Vagina (tissue), 2 donors: ENCODE measurements around the gene S1PR5. TPM values are rescaled to one million over a fixed set of nuclear protein-coding genes. Genes with fewer than 3 reads are reported as not detected.
A peak's percentile ranks its signal among the peaks of the same experiment; 100 is the strongest.

ENCODE experiments used
- DNase-seq, 2 donors: peaks; one replicate each; pipeline ENCODE4 v3.0.0-alpha.2; 2017; ENCODE audit errors: extremely low spot score in 2 of 2
- H3K27ac ChIP-seq: fragments of 200-600 bp; sonication (generic); one replicate; pipeline ENCODE4 v1.5.1; 2019
- H3K27me3 ChIP-seq: fragments of 200-600 bp; sonication (generic); one replicate; pipeline ENCODE4 v1.5.1; 2019
- H3K36me3 ChIP-seq, 2 donors: fragments of 200-600 bp; sonication (generic); one replicate each; pipeline ENCODE4 v1.5.1; 2017 to 2019
- H3K4me1 ChIP-seq: fragments of 200-600 bp; sonication (generic); one replicate; pipeline ENCODE4 v1.5.1; 2019
- H3K4me3 ChIP-seq, 2 donors: fragments of 200-600 bp; sonication (generic); 1 replicate in 1 of 2; 2 replicates in 1 of 2; pipeline ENCODE4 v1.5.1; 2016 to 2019
- H3K9me3 ChIP-seq: fragments of 200-600 bp; sonication (generic); one replicate; pipeline ENCODE4 v1.5.1; 2019
- POLR2A ChIP-seq, 2 donors: fragments of 450-650 bp; IDR thresholded peaks; one replicate each; pipeline ENCODE4 v1.6.1; 2017; ENCODE audit warnings: antibody characterized with exemption in 2 of 2, mild to moderate bottlenecking in 2 of 2, moderate library complexity in 2 of 2
- POLR2AphosphoS5 ChIP-seq, 2 donors: sonication (generic); formaldehyde crosslinking; IDR thresholded peaks; one replicate each; pipeline ENCODE4 v1.9.0; 2017; ENCODE audit warnings: antibody characterized with exemption in 2 of 2, mild to moderate bottlenecking in 2 of 2, low read depth in 1 of 2; ENCODE audit not compliant: insufficient read depth in 1 of 2
- intact Hi-C: fragments of 100-400 bp; cut with DNase I; formaldehyde crosslinking; loops from one replicate; pipeline ENCODE4 v1.15.1; 2023
- total RNA-seq: library from RNA; depleted of rRNA; stranded (reverse); fragments of >200 nt; gene quantifications from one replicate; pipeline ENCODE4 v1.2.3, GENCODE V29; 2016
- TF ChIP-seq, protein P1 (sequence below), 3 experiments: fragments of 450-650 bp in 2 of 3; fragments of 200-600 bp in 1 of 3; sonication (generic) in 1 of 3; IDR thresholded peaks; one replicate each; pipeline ENCODE4 v1.5.1; 2017 to 2019; ENCODE audit warnings: antibody characterized with exemption in 3 of 3, mild to moderate bottlenecking in 2 of 3, moderate library complexity in 2 of 3

S1PR5 gene
- total RNA-seq, 1 donor from 2014 or later = 36.6 TPM

DNA sequence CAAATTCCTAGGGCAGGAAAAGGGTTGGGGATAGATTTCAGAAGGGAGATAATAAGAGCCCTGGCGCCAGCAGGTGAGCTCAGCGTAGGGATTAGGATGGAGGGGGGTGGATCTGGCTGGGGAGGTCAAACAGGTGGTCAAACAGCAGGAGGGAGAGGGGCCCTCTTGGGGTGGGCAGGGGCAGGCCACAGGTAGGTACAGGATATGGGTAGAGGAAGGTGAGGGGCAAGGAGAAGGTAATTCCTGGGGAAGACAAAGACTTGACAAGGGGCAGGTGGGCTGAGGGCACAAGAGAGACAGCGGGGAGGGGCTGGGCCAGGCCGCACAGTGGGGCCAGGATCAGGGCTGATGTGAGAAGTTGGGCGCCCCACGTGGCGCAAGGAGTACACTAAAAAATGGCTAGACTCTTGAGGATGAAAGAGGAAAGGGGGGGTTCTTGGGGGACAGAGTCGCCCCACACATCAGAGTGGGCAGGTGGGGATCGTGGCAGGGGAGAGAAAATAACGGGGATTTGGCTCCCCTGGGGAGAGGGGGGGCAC lies 47.9 kb upstream of the S1PR5 start:
- Histone ChIP-seq H3K4me3 (peak overlapping the region; percentile 86 to 91), H3K27ac (peak overlapping the region; percentile 82), H3K27me3 (no peaks in the 10 kb centered on the region), H3K9me3 (no peaks in the 10 kb centered on the region), H3K4me1 (peaks cover 48% of the 10 kb centered on the region), H3K36me3 (peaks cover 0 to 12% of the 10 kb centered on the region in 2 donors)
- DNase-seq = no peak
- TF ChIP-seq POLR2A (IDR thresholded peaks at IDR 0.05) = no peak
- TF ChIP-seq, protein P1, sequence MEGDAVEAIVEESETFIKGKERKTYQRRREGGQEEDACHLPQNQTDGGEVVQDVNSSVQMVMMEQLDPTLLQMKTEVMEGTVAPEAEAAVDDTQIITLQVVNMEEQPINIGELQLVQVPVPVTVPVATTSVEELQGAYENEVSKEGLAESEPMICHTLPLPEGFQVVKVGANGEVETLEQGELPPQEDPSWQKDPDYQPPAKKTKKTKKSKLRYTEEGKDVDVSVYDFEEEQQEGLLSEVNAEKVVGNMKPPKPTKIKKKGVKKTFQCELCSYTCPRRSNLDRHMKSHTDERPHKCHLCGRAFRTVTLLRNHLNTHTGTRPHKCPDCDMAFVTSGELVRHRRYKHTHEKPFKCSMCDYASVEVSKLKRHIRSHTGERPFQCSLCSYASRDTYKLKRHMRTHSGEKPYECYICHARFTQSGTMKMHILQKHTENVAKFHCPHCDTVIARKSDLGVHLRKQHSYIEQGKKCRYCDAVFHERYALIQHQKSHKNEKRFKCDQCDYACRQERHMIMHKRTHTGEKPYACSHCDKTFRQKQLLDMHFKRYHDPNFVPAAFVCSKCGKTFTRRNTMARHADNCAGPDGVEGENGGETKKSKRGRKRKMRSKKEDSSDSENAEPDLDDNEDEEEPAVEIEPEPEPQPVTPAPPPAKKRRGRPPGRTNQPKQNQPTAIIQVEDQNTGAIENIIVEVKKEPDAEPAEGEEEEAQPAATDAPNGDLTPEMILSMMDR (IDR thresholded peaks at IDR 0.05) = peak in 1 of 3 experiments; percentile 33
- intact Hi-C loops = loop anchor here (2.0 to 5.0 kb wide), 2 partner anchors 62 to 163 kb away; partner anchors contain the start of genes CDC37 and KEAP1

DNA sequence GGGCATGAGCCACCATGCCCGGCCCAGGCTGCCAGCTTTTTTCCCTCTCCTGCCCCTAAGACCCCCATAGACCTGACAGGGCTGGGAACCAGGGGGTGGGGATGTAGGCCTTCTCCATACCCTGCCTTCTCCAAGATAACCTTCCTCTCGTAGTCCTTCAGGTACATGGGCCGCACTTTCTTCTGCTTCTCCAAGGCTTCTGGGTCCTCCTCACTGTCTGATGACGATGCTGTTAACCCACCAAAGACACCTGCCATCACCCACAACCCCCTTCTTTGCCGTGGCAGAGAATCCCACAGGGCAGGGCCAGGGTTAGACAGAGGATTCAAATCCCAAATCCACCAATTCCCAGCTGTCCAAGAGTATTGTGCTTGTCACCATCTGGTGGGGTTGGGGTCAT lies 45.4 kb upstream of the S1PR5 start:
- H3K4me1 ChIP-seq = peaks cover 32% of the 10 kb centered on the region
- no peak for DNase-seq
- H3K4me3 ChIP-seq = no peak overlapping the region
- intact Hi-C loops = no loop called here
- H3K9me3 ChIP-seq = no peaks in the 10 kb centered on the region
- TF ChIP-seq POLR2A (IDR thresholded peaks at IDR 0.05) = no peak
- TF ChIP-seq, protein P1 (IDR thresholded peaks at IDR 0.05) = no peak
- TF ChIP-seq POLR2AphosphoS5 (IDR thresholded peaks at IDR 0.05; ENCODE audit: insufficient read depth in 1 of 2, low read depth in 1 of 2) = no peak
- H3K27ac ChIP-seq = no peak overlapping the region
- peaks cover 0 to 36% of the 10 kb centered on the region in 2 donors for H3K36me3 ChIP-seq
- H3K27me3 ChIP-seq = no peaks in the 10 kb centered on the region

DNA sequence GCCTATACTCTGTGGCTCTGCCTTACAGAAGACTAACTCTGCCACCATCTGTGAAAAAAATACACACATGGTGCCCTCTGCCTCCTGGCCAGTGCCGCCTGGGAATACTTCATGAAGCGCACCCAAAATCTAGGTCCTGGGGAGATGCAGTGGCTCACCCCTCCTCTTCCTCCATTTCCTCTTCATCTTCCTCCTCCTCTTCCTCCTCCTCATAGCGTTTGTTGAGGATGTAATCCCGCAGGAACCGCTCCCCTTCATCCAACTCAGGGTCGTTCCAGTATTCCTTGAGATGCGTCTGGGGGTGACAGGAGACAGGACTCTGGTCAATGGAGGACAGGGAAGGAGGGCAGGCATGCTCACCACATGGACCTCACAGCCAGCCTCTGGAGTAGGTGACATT lies 42.9 kb upstream of the S1PR5 start:
- intact Hi-C loops = no loop called here
- TF ChIP-seq POLR2AphosphoS5 (IDR thresholded peaks at IDR 0.05; ENCODE audit: insufficient read depth in 1 of 2, low read depth in 1 of 2) (no peak), POLR2A (IDR thresholded peaks at IDR 0.05) (no peak)
- TF ChIP-seq, protein P1 (IDR thresholded peaks at IDR 0.05) = no peak
- H3K36me3 ChIP-seq = peaks cover 0 to 47% of the 10 kb centered on the region in 2 donors

DNA sequence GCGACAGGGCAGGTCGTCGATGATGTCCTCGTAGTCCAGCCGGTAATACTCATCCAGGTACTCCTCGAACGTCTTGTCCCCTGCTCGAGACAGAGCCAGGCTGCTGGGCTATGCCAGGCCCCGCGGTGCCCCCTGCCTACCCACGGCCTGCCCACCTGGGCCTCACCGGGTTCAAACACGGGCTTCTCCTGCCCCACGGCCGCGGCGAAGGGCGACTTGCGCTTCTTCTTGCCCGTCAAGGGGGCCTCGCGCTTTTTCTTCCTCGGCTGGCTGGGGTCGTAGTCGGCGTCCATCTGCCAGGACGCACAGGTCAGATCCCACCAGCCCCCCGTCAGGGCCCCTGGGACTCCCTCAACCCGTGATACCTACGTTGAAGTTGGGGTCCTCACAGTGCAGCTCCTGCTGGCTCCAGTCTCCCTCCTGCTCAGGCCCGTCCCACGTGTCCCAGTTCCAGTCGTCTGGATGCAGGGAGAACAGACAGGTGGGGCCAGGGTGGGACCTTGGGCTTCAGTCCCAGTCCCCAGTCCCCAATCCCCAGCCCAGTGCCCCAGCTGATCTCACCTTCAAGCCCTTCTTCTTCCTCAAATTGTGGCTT lies 40.5 kb upstream of the S1PR5 start:
- TF ChIP-seq, protein P1 (IDR thresholded peaks at IDR 0.05) = no peak
- no peak for TF ChIP-seq POLR2AphosphoS5 (IDR thresholded peaks at IDR 0.05; ENCODE audit: insufficient read depth in 1 of 2, low read depth in 1 of 2)
- TF ChIP-seq POLR2A (IDR thresholded peaks at IDR 0.05) = no peak
- intact Hi-C loops = no loop called here
- Histone ChIP-seq H3K9me3 (no peaks in the 10 kb centered on the region), H3K4me1 (peaks cover 41% of the 10 kb centered on the region), H3K27me3 (no peaks in the 10 kb centered on the region), H3K4me3 (no peak overlapping the region), H3K27ac (no peak overlapping the region), H3K36me3 (peaks cover 0 to 61% of the 10 kb centered on the region in 2 donors)
- no peak for DNase-seq

More for the DNA sequence above, 42.9 kb upstream of the S1PR5 start:
- Histone ChIP-seq H3K27me3 (no peaks in the 10 kb centered on the region), H3K9me3 (no peaks in the 10 kb centered on the region), H3K27ac (no peak overlapping the region), H3K4me1 (peaks cover 28% of the 10 kb centered on the region), H3K4me3 (no peak overlapping the region)
- no peak for DNase-seq

DNA sequence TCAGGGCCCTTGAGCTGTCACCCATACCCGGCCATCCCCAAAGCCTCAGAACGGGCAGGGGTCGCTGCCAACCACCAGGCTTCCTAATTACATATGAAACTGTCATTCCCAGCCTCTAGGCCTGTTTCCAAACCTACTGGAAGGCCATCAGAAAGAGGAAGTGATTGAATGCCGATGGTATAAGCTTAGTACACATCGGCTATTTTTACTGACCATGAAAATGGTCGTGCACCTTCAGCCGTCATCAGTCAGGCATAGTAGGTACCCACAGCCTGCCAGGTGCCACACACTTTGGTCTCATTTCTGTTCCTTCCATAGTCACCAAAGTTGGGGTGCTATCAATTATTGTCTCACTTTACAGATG lies 38.3 kb upstream of the S1PR5 start:
- Histone ChIP-seq H3K36me3 (peaks cover 0 to 78% of the 10 kb centered on the region in 2 donors), H3K27me3 (no peaks in the 10 kb centered on the region)
- intact Hi-C loops = no loop called here

More for the DNA sequence above, 38.3 kb upstream of the S1PR5 start:
- no peak for DNase-seq
- Histone ChIP-seq H3K27ac (peak overlapping the region; percentile 26), H3K4me3 (no peak overlapping the region), H3K4me1 (peaks cover 47% of the 10 kb centered on the region), H3K9me3 (no peaks in the 10 kb centered on the region)
- TF ChIP-seq POLR2A (IDR thresholded peaks at IDR 0.05) = no peak
